Glutamatergic neuron (in vitro differentiated cells): ENCODE results near the gene UTY. TPM values are rescaled to one million over a fixed set of nuclear protein-coding genes. Genes with fewer than 3 reads are reported as not detected.

ENCODE experiments used
- DNase-seq: peaks from one replicate; pipeline ENCODE4 v3.0.0; 2022
- H3K27ac Mint-ChIP-seq: one replicate; pipeline ENCODE4 v1.8.0; 2020; ENCODE audit warnings: mild to moderate bottlenecking, mixed read lengths, inconsistent platforms; ENCODE audit not compliant: unreplicated experiment
- H3K27me3 Mint-ChIP-seq: one replicate; pipeline ENCODE4 v1.8.0; 2020; ENCODE audit warnings: mild to moderate bottlenecking, moderate library complexity, mixed read lengths, inconsistent platforms; ENCODE audit not compliant: unreplicated experiment
- H3K36me3 Mint-ChIP-seq: one replicate; pipeline ENCODE4 v1.8.0; 2020; ENCODE audit warnings: mild to moderate bottlenecking, mixed read lengths, inconsistent platforms; ENCODE audit not compliant: unreplicated experiment
- H3K4me1 Mint-ChIP-seq: one replicate; pipeline ENCODE4 v1.8.0; 2020; ENCODE audit warnings: mild to moderate bottlenecking, low read depth, mixed read lengths, inconsistent platforms; ENCODE audit not compliant: unreplicated experiment
- H3K4me3 Mint-ChIP-seq: one replicate; pipeline ENCODE4 v1.8.0; 2020; ENCODE audit warnings: mild to moderate bottlenecking, mixed read lengths, inconsistent platforms; ENCODE audit not compliant: unreplicated experiment
- H3K9me3 Mint-ChIP-seq: one replicate; pipeline ENCODE4 v1.8.0; 2020; ENCODE audit warnings: mild to moderate bottlenecking, moderate library complexity, mixed read lengths, inconsistent platforms; ENCODE audit not compliant: unreplicated experiment
- CTCF ChIP-seq: fragments of 200-600 bp; sonication (generic); IDR thresholded peaks from one replicate; pipeline ENCODE4 v1.5.0; 2021; ENCODE audit not compliant: partially characterized antibody, unreplicated experiment
- total RNA-seq: library from RNA; stranded (reverse); fragmentation: NEBNext Ultra II Directional; extraction: Animal tissue kit (Norgen Biotek cat#: 25700); gene quantifications from one replicate; pipeline ENCODE4 v1.2.1, GENCODE V29; 2021; ENCODE audit not compliant: unreplicated experiment

The UTY gene
- total RNA-seq, 1 donor from 2014 or later = 28.1 TPM

- DNase-seq = no peak
- H3K9me3 Mint-ChIP-seq = peaks cover 4% of the 10 kb centered on the region
- H3K36me3 Mint-ChIP-seq = no peaks in the 10 kb centered on the region
- no peak for TF ChIP-seq CTCF
- H3K27me3 Mint-ChIP-seq = no peaks in the 10 kb centered on the region
- no peak overlapping the region for H3K4me3 Mint-ChIP-seq
- no peaks in the 10 kb centered on the region for H3K4me1 Mint-ChIP-seq
- H3K27ac Mint-ChIP-seq = no peak overlapping the region
Observed at GRCh38 chrY:13233901-13234300, 245.9 kb downstream of the UTY start.

GRCh38 chrY:13233118-13233517 is 246.7 kb downstream of the UTY start:
- Mint-ChIP-seq H3K27me3 (no peaks in the 10 kb centered on the region), H3K27ac (no peak overlapping the region), H3K9me3 (peaks cover 4% of the 10 kb centered on the region), H3K36me3 (no peaks in the 10 kb centered on the region), H3K4me3 (no peak overlapping the region), H3K4me1 (no peaks in the 10 kb centered on the region)
- no peak for DNase-seq
- TF ChIP-seq CTCF = no peak

GRCh38 chrY:13227354-13227953 is 252.4 kb downstream of the UTY start:
- peaks cover 2% of the 10 kb centered on the region for H3K9me3 Mint-ChIP-seq
- no peak for DNase-seq
- TF ChIP-seq CTCF = no peak
- H3K27me3 Mint-ChIP-seq = no peaks in the 10 kb centered on the region
- H3K27ac Mint-ChIP-seq = no peak overlapping the region
- H3K4me1 Mint-ChIP-seq = no peaks in the 10 kb centered on the region
- H3K36me3 Mint-ChIP-seq = no peaks in the 10 kb centered on the region
- H3K4me3 Mint-ChIP-seq = no peak overlapping the region

GRCh38 chrY:13210961-13211646 is 268.7 kb downstream of the UTY start:
- Mint-ChIP-seq H3K4me3 (no peak overlapping the region), H3K27me3 (no peaks in the 10 kb centered on the region)

More at GRCh38 chrY:13210961-13211646, 268.7 kb downstream of the UTY start:
- TF ChIP-seq CTCF = no peak
- Mint-ChIP-seq H3K9me3 (no peaks in the 10 kb centered on the region), H3K36me3 (no peaks in the 10 kb centered on the region), H3K27ac (no peak overlapping the region), H3K4me1 (no peaks in the 10 kb centered on the region)
- DNase-seq = no peak
